Neural progenitor cell (in vitro differentiated cells): ENCODE data around the gene BMP3.

ENCODE experiments used
- EZH2 ChIP-seq: fragments of 200-600 bp; sonication (generic); IDR thresholded peaks from 2 replicates; pipeline ENCODE4 v1.6.1; 2017; ENCODE audit warnings: antibody characterized with exemption, mild to moderate bottlenecking, moderate library complexity
- TF ChIP-seq, protein P1 (sequence below): fragments of 200-600 bp; sonication (generic); IDR thresholded peaks from 2 replicates; pipeline ENCODE4 v1.5.1; 2017; ENCODE audit warnings: antibody characterized with exemption, mild to moderate bottlenecking

DNA sequence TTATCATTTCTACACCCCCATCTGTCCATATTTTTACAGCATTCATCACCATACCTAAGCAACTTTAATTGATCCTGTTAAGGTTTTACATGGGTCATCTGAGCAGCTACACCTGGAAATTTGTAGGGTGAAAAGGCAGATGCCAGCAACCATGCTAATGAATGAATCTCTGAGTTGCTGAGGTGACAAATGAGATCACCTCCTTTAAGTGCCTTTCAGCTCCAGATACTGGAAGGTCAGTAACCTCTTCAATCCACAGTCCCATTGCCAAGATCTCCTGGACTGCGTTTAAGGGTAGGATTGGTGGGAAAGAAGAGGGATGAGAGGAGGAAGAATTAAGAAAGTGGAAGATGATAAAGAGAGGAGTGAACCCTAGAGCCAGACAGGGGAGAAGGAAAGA is 8.5 kb upstream of the BMP3 start:
- TF ChIP-seq, protein P1, sequence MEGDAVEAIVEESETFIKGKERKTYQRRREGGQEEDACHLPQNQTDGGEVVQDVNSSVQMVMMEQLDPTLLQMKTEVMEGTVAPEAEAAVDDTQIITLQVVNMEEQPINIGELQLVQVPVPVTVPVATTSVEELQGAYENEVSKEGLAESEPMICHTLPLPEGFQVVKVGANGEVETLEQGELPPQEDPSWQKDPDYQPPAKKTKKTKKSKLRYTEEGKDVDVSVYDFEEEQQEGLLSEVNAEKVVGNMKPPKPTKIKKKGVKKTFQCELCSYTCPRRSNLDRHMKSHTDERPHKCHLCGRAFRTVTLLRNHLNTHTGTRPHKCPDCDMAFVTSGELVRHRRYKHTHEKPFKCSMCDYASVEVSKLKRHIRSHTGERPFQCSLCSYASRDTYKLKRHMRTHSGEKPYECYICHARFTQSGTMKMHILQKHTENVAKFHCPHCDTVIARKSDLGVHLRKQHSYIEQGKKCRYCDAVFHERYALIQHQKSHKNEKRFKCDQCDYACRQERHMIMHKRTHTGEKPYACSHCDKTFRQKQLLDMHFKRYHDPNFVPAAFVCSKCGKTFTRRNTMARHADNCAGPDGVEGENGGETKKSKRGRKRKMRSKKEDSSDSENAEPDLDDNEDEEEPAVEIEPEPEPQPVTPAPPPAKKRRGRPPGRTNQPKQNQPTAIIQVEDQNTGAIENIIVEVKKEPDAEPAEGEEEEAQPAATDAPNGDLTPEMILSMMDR, result no peak
- TF ChIP-seq EZH2, result no peak
